GM21360 (cell line): ENCODE measurements around the gene GPR108.
"Not testable (repeated sequence)": the region's sequence is repeated elsewhere in the genome, so short reads cannot be mapped to it uniquely, and the experiment has no call there.

ENCODE experiments used
- ATAC-seq: cut with Tn5 transposase; IDR thresholded peaks from one replicate; pipeline ENCODE4 v1.9.1; 2021; ENCODE audit warnings: mild to moderate bottlenecking, moderate library complexity; ENCODE audit not compliant: unreplicated experiment

The GPR108 gene

DNA sequence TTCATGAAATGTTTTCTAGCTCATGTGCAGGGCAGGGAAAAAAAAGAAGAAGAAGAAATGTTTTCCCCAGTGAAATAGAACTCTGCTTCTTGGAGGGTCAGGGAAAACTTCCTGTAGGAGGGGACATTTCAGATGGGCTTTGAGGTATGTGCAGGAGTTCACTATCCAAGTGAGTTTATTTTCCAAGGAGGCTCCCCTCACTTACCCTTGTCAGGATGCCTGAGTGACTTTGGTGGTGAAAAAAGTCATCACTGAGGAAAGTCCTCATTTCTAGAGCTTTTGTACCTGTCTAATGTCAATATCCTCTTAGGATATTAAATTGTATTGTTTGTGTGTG is 16.3 kb downstream of the GPR108 start:
- ATAC-seq, result no peak

DNA sequence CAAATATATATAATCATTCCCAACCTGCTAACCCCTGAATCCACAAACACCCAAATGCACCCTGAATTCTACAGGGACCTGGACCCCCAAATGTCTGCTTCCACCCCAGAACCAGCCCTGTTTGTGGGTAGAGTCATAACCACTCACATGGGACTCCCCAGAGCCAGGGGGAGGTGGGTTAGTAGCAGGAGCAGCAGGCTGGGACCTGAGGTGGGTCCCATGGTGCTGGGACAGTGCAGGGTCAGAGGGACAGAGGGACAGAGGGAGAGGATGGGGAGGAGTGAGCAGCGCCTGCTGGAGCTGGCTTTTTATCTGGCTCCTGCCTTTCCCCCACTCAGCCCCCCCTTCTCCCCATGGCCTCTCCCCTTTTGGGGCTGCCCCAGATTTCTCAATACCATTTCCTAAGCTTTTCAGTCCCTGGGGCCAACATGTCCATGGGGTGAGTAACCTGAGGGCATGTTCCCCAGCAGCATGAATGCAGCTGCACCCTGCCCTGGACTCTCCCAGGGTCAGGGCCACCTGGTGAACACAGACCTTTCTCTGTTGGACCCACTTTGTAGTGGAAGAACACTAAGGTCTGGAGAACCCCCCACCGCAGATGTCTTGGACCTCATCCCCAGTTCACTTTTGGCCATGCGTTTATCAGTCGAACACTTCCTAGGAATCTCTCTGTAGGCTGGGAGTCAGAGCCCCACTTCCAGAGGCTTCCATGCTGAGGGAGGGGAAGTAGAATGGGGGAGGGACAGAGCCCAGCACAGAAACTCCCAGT is 16.8 kb downstream of the GPR108 start, which contains the start of gene C3:
Gene C3, minus strand, starts transcription at position 282 of the 769 bp plus-strand sequence. Its CDS starts 61 bp downstream, at position 221.
- ATAC-seq, result no peak

DNA sequence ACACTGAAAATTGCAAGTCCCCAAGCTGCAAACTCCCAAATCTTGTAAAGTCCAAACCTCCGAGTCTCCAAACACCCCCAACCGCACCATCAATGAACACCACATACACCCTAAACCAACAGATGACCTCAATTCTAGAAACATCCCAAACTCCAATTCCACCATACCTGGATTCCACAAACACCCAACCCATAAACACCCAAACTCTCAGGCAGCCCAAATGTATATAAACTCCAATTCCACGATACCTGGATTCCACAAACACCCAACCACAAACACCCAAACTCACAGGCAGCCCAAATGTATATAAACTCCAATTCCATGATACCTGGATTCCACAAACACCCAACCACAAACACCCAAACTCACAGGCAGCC is 17.4 kb downstream of the GPR108 start:
- no peak for ATAC-seq

DNA sequence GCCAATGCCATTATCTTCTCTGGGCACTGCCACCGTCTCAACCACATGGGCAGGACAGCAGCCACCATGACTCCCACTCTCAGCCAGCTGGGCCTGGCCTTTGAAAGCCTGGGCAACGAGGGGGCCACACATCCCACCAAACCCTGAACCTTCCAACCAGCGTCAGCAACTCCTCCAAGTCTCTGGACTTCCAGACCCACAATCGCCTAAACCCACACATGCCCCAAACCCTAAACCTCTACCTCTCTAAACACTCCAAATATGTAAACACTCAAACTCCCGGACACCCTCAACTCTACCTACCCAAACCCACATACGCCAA is 17.9 kb downstream of the GPR108 start:
- ATAC-seq, result no peak

DNA sequence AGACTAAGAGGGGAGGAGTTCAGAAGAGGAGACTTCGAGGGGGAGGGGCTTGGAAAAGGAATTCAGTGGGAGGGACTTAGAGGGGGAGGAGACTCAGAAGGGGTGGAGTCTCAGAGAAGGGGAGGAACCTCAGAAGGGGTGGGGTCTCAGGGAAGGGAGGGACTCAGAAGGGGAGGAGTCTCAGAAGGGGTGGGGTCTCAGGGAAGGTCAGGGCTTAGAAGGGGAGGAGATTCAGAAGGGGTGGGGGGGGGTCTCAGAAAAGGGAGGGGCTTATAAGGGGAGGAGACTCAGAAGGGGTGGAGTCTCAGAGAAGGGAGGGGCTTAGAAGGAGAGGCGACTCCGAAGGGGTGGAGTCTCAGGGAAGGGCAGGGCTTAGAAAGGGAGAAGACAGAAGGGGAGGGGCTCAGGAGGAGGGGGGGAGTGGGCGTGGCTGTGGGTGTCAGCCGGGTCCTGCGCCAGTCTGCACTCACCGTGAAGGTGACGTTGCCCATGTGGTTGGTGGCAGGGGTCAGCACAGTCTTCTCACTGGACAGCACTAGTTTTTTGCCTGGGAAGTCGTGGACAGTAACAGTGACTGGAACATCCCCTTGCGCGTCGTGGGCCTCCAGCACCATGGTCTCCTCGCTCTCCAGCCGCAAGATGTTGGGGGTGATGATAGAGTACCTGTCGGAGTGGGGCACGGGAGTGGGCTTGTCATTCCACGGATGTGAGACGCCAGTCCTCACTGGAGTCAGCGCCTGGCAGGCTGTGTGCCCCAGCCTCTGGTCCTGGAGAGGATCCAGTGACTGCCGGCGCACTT is 18.4 kb downstream of the GPR108 start:
- ATAC-seq, result no peak

DNA sequence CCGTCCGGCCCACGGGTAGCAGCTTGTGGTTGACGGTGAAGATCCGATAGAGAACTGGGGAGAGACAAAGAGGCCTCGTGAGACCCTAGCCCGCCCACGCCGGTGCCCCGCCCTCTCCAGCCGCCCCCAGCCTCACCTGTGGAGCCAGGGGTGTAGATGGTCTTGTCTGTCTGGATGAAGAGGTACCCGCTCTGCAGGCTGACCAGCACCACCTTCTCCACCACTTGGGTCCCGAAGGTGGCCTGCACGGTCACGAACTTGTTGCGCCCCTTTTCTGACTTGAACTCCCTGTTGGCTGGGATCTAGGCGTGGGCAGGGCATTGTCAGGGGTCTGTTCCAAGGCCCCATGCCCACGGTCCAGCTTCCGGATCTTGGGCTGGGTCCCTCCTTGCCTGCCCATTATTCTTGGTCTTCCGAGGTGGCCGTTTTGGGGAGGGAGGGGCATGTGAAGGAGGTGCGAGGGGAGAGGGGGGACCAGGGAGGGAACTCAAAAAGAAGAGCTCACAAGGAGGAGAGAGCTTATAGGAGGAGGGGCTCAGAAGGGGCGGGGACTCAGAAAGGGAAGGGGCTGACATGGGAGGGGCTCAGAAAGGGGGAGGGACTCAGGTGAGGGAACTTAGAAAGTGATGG is 19.2 kb downstream of the GPR108 start:
- no peak for ATAC-seq

DNA sequence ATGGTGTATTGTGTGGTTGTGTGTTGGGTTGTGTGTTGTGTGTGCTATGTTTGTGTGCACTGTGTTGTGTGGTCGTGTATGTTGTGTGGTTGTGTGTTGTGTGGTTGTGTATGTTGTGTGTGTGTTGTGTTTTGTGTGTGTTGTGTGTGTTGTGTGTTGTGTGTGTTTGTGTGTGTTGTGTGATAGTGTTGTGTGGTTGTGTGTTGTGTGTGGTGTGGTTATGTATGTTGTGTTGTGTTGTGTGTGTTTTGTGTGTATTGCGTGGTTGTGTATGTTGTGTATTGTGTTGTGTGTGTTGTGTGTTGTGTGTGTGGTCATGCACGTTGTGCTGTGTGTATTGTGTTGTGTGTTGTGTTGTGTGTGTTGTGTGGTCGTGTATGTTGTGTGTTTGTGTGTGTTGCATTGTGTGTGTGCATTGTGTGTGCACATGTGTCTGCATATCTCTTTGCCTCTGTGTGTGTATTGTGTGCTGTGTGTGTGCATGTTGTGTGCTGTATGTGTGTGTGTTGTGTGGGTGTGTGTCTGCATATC is 19.9 kb downstream of the GPR108 start:
- ATAC-seq, result no peak

DNA sequence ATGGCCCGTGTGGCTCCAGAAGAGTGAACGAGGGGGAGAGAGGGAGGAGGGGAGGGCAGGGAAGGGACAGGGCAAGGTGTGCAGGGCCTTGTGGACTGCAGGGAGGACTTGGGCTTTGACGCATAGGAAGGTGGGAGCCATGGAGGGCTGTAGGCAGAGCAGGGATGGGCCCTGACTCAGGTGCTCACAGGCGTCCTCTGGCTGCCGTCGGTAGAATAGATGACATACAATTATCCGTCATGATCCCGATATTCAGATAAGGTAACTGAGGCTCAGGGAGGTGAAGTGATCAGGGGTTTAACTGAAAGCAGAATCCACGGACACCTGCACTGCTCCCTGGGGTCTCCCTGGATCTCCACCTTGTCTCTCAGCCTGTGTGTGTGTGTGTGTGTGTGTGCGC is 20.3 kb downstream of the GPR108 start:
- no peak for ATAC-seq

DNA sequence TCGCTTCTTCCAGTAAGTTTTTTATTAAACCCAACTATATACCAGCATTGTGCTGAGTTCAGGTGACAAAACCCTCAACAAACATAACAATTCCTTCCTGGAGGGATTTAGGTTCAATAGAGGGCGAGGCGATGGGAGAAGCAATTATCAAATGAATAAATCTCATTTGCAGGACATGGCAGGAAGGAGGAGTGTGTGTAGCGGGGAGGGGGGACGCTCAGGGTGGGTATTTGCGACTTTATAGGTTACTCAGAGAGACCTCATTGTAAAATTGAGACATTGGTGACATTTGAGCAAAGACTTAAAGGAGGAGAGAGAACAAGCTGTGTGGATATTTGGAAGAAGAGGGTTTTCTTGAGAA is 20.8 kb downstream of the GPR108 start:
- no peak for ATAC-seq

DNA sequence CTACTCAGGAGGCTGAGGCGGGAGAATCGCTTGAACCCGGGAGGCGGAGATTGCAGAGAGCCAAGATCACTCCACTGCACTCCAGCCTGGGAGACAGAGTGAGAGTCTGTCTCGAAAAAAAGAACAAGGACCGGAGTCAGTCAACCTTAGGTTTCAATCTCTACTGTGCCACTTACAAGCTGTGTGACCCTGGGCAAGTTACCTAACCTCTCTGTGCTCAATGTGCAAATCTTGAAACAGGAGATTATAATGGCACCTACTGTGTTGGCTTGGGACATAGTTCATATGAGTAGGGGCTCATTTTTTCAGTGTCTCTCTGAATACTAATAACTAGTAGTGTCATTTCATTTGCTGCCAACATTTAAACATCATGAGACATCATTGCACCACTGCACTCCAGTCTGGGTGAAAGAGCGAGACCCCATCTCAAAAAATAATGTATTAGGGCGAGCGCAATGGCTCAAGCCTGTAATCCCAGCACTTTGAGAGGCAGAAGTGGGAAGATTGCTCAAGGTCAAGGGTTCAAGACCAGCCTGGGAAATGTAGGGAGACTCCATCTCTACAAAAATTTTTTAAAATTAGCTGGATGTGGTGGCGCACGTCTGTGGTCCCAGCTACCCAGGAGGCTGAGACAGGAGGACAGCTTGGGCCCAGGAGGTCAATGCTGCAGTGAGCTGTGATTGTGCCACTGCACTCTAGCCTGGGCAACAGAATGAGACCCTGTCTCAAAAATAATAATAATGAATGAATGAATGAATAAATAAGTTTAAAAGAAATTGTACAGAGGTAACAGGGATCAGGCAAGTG is 22.4 kb downstream of the GPR108 start:
- ATAC-seq, result no peak

DNA sequence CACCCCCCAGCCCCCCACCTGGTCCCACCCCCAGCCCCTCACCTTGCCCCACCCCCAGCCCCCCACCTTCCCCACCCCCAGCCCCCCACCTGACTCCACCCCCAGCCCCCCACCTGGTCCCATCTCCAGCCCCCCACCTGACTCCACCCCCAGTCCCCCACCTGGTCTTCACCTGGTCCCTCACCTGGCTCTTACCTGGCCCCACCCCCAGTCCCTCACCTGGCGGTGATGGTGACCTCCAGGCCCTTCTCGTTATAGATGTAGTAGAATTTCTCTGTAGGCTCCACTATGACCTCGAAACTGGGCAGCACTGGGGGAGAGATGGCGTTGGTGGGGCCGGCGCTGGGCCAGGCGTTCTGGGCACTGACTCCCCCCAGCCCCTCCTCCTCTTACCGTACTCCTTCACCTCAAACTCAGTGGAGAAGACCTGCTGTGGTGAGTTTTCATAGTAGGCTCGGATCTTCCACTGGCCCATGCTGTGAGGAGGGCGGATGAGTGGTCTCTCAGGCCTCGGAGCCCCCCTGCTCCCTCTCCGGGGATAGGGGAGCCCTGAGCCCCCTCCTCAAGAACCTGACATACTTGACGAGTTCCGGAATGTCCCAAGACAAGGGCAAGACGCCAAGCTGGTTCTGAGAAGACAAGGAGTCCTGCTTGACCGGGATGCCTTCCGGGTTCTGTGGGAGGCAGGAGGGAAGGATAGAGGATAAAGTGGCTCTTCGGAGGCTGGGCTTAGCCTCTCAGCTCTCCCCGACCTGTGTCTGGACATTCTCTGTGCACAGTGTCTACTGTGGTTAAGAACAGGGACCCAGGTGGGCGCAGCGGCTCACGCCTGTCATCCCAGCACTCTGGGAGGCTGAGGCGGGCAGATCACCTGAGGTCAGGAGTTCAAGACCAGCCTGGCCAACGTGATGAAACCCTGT is 23.3 kb downstream of the GPR108 start:
- no peak for ATAC-seq

DNA sequence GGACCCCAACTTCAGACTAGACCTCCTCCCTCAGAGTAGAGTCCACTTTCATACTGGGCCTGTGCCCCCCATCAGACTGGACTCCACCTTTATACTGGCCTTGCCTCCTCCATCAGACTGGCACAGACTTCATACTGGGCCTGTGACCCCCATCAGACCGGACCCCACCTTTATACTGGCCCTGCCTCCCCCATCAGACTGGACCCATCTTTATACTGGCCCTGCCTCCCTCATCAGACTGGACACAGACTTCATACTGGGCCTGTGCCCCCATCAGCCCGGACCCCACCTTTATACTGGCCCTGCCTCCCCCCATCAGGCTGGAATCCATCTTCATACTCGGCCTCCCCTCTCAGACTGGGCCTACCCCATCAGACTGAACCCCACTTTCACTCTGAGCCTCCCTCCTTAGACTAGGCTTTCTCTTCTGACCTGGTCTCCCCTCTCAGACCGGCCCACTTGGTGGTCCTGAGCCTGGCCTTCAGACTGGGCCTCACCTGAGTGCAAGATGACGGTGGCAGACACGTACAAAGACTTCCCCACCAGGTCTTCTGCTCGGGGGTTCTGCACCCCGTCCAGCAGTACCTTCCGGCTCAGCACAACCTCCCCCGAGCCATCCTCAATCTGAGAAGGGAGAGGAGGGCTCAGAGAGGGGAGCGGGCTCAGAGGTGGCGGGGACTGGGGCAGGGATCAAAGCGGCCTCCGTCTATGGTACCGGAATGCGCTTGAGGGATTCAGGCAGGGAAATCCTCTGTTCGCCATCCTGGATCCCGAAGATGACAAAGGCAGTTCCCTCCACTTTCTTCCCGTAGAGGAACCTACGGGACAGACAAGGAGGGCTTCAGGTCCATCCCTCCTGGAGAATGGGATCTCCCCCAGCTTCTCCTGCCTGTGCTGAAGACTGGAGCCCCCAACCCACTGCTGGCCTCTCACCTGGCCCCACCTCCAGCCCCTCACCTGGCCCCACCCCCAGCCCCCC is 24.4 kb downstream of the GPR108 start:
- no peak for ATAC-seq

DNA sequence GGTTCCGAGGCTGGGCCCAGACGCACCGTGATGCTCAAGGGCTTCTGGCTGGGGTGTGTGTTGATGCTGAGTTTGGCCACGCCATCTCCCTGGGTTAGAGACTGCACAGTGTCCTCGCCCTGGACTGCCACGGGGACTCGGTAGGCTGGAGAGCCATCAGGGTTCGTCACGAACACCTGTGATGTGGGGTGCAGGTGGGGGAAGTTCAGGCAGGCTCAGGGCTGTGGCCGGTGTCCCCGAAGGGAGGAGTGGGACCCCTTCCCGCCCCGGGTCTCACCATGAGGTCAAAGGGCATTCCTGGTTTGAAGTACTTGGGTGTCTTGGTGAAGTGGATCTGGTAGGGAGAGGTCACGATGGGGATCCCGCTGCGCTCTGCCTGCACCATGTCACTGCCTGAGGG is 25.1 kb downstream of the GPR108 start:
- ATAC-seq, result no peak

DNA sequence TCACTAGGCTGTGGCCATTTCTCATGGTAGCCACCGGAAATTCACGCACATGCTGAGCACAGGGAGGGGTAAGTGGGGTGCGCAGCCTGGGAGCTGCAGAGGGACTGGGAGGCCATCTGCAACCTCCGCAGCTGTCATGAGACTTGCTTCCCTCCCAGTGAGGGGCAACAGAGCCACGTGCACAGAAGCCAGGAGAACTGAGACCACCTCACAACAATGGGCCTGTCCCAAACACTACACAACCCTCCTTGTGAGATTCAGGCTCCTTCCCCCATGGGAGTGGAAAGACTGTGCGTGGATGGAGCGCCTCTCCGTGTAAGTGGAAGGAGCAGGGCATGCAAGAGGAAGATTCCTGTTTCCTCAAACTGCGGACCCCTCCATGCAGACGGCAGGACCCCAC is 25.8 kb downstream of the GPR108 start:
- ATAC-seq, result no peak

DNA sequence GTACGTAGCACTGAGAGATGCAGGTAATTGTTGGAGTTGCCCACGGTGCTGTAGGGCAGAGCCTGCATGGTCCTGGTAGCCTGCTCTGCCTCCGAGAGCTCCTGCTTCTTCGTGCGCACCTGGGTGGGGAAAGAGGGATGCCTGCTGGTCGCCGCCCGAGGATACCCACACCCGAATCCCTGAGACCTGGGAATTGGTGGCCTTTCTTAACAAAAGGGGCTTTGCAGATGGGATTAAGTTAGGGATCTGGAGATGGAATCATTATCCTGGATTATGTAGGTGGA is 26.4 kb downstream of the GPR108 start:
- ATAC-seq, result no peak

DNA sequence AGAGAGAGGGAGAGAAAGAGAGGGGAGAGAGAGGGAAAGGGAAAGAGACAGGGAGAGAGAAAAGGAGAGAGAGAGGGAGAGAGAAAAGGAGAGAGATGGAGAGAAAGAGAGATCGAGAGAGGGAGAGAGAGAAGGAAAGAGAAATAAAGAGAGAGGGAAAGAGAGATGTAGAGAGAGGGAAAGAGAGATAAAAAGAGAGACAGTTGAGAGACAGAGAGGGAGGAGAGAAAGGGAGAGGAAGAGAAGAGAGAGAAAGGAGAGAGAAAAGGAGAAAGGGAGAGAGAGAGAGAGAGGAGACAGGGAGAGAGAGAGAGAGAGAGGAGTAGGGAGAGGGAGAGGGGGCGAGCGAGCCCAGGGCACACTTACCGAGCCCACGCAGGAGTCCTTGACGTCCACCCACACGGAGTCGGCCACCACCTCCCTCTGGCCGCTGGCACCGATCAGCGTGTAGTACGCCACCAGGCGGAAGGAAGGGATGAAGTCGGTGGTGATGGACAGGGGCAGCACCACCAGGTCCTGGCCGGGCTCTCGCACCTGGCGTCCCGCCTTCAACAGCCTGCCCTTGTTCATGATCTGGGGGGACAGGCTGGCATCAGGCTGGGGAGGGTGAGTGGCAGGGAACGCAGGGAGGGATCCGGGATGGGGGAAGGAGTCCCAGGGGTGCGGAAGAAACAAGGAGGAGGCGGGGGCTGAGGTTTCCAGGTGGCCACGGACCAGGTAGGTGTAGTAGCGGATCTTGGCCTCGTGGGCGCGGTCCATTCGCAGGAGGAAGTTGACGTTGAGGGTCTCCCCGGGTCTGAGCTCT is 26.9 kb downstream of the GPR108 start:
- ATAC-seq, result no peak

DNA sequence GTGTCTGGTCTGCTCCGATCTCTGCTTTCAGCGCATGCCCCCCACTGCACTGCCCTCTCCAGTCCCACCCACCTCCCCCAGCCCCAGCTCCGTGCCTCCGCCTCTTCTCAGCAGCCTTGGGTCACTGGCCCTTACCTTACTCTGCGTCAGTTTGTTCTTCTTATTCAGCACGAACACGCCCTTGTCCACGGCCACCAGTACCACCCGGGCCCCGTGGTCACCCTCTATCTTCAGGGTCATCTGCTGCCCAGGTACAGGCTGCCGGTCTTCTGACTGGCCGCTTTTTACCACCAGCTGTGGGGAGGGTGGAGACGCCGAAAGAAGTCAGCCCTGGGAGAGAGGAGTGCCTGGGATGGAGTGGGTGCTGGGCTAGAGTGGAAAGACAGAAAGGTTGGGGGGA is 27.8 kb downstream of the GPR108 start:
- ATAC-seq, result no peak

DNA sequence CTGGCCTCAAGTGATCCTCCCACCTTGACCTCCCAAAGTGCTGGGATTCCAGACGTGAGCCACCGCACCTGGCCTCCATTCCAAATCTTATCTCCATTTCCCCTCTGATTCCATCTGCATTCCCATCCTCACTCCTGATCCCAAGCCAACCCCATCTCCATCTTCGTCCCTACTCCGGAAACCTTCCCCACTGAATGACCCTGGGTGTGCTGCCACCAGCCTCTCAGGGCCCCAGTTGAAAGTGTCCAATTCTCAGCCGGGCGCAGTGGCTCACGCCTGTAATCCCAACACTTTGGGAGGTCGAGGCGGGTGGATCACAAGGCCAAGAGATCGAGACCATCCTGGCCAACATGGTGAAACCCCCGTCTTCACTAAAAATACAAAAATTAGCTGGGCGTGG is 28.5 kb downstream of the GPR108 start:
- ATAC-seq, result not testable (repeated sequence)
